CD1c-positive myeloid dendritic cell (primary cell): Measurements from ENCODE around the gene TNS4.

Experiments used
- DNase-seq: peaks from one replicate; pipeline ENCODE4 v3.0.0-alpha.2; 2016; ENCODE audit errors: extremely low spot score

Gene TNS4

DNA sequence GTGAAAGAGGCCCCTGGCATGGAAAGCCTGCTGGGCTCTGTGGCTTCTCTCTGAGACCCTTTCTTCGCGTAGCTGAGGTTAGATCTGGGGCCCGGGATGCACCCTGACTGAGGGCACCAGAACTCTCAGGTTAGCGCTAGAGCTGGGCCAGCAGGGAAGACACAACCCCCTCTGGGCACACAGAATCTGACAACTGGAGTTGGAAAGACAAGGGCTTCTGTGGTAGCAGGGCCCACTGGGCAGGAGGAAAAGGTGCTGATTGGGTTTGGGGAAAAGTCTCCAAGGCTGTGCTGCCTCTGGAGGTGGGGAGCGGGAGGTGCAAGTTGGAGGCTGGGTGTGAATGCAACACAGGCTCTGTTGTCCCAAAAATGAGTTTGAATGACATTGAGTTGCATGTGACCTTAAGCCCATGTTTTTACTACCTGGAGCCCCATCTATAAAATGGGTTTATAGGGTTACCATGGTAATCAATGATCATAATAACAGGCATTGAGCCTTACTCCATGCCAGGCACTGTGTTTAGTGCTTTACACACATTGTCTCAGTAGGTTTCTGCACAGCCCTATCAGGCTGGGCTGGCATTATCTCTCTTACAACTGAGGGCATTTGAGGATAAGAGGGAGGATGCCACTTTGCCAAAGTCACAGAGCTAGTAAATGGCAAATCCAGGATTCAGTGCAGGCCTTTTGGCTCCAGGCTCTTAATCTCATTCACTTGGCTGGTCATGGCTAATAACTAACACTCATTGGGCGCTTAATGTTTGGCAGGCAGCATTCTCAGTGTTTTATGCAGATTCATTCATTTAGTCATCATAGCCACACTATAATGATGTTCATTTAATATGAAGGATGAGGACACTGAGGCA lies 67.6 kb downstream of the TNS4 start:
- no peak for DNase-seq

DNA sequence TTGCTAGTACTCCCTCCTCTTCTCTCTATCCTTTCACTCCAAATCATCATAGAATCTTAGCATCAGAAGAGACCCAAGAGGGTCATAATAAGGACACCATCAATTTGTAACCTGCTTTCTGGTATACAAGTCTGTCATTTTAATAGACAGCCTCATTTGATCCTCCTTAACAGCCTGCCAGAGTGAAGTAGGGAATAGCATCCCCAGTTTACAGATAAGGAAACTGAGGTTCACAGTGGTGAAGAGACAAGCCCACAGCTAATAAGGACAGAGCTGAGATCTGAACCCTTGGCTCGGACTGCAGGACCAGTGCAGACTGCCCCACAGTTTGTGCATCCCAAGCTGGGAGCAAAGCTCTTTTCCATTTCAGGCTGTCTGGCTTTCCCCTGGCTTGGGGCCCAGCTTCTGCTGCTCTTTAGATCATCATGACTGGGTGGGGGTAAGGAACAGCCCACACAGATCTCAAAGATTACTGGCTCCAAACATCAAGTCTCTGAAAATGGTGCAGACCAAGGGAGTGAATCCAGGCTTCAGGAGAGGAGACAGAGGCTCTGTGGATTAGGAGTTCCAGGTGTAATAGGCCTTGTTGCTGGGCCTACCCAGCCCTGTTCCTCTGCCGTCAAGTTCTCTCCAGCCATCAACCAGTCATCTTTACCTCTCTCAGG lies 68.4 kb downstream of the TNS4 start:
- no peak for DNase-seq

DNA sequence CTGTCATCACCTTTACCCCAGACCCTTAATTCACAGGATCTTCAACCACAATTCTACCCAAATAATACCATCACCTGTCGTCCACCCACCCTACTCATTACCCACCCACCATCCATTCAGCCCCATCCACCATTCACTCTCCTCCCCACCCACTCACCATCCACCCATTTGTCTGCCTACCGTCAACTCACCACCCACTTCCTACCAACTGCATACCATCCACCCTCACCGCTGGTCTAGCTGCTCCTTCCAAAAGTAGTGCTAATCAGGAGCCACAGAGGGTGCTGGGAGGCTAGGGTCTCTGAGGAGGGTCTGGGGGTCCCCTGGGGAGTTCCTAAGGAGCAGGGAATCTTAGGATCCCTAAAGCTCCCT lies 70.2 kb downstream of the TNS4 start:
- no peak for DNase-seq

DNA sequence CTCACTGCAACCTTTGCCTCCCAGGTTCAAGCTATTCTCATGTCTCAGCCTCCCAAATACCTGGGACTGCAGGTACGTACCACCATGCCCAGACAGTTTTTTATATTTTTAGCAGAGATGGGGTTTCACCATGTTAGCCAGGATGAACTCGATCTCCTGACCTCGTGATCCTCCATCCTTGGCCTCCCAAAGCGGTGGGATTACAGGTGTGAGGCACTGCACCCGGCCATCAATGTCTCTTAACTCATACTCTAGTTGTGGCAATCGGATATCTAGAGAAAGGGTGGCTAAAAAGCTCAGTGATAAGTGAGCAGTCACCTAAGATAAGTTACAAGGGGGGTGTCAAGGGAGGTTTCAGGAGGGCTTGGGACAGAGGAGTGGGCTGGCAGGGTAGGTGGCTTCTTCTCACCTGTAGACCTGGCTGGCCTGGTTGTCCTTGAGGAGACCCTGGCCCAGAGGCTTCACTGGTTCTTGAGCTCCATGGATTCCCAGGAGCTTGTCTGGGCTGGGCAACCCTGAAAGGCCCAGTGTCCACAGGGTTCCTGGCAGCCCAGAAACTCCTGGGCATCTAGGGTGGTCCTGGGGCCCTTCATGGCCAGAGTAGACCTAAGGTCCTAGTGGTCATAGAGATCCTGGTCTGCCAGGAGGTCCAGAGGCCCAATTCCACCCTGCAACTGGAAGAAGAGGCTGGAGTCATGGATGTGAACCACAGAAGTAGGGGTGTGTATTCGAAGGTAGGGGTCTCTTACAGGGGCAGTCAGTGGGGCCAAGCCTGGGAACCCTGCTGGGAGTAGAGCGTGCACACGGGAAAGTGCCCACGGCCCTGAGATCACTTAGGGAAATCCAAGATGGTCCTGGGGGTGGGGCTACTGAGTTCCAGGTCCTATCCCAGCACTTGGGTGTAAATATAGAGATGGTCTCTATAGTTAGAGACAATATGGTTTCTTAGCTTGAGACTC lies 70.9 kb downstream of the TNS4 start:
- no peak for DNase-seq

DNA sequence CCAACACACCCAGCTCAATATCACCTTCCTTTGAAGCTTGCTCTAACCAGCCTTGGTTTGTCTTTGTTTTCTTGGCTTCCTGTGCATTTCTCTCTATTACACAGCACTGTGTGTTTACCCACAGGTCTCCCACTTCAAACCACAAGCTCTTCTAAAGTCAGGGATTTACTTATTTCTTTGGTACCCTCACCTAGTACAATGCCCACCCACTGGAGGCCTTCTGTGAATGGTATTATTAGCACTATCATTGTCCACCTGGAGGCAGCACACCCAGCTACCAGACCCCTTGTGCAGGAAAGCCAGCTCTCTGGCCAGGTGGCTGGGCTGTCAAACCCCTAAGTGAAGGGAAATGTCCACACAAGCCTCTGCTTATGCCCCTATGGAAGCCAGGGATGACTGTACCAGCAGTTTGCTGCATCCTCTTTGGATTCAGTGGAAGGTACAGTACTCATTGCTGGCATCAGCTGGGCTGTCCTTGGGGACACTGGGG lies 74.4 kb downstream of the TNS4 start:
- no peak for DNase-seq
